Heart left ventricle (tissue), 16 donors: ENCODE results near the gene RABGGTA. TPM values are rescaled to one million over a fixed set of nuclear protein-coding genes. Genes with fewer than 3 reads are reported as not detected.

Source experiments
- ATAC-seq, 4 donors: fragments of 200-7000 bp; cut with Tn5 transposase; one replicate each; pipeline ENCODE4 v1.9.1; 2020 to 2022; ENCODE audit warnings: moderate library complexity in 4 of 4, mild to moderate bottlenecking in 3 of 4, moderate number of reproducible peaks in 1 of 4
- DNase-seq, 5 donors: peaks; one replicate each; pipeline ENCODE4 v3.0.0-alpha.2; 2020
- H3K27ac ChIP-seq, 12 donors: fragments of 200-600 bp; sonication (generic) in 4 of 12; one replicate each; pipeline versions ENCODE4 v1.5.0 to v1.8.0; 2016 to 2022; ENCODE audit warnings: mild to moderate bottlenecking in 2 of 12
- H3K27me3 ChIP-seq, 9 donors: fragments of 200-600 bp; sonication (generic) in 2 of 9; one replicate each; pipeline versions ENCODE4 v1.5.1 to v1.8.0; 2016 to 2022; ENCODE audit warnings: mild to moderate bottlenecking in 3 of 9
- H3K36me3 ChIP-seq, 9 donors: fragments of 200-600 bp; sonication (generic) in 2 of 9; one replicate each; pipeline versions ENCODE4 v1.5.0 to v1.8.0; 2018 to 2022; ENCODE audit warnings: mild to moderate bottlenecking in 2 of 9
- H3K4me1 ChIP-seq, 12 donors: fragments of 200-600 bp; sonication (generic) in 4 of 12; one replicate each; pipeline versions ENCODE4 v1.5.0 to v1.8.0; 2016 to 2022; ENCODE audit warnings: mild to moderate bottlenecking in 3 of 12
- H3K4me3 ChIP-seq, 12 donors: fragments of 200-600 bp; sonication (generic) in 4 of 12; one replicate each; pipeline versions ENCODE4 v1.5.0 to v1.8.0; 2017 to 2022; ENCODE audit warnings: mild to moderate bottlenecking in 9 of 12, moderate library complexity in 4 of 12
- H3K9me3 ChIP-seq, 12 donors: fragments of 200-600 bp; sonication (generic) in 4 of 12; one replicate each; pipeline versions ENCODE4 v1.5.0 to v1.8.0; 2016 to 2022; ENCODE audit warnings: mild to moderate bottlenecking in 1 of 12
- CTCF ChIP-seq, 12 donors: fragments of 200-600 bp; sonication (generic) in 4 of 12; IDR thresholded peaks; one replicate each; pipeline versions ENCODE4 v1.5.0 to v1.8.0; 2018 to 2022; ENCODE audit warnings: antibody characterized with exemption in 12 of 12, mild to moderate bottlenecking in 5 of 12
- POLR2A ChIP-seq, 2 donors: fragments of 450-650 bp; IDR thresholded peaks; one replicate each; pipeline ENCODE4 v1.6.1; 2017; ENCODE audit warnings: antibody characterized with exemption in 2 of 2, mild to moderate bottlenecking in 2 of 2, moderate library complexity in 2 of 2
- WGBS, 4 donors: extraction: QIAGEN DNeasy Blood & Tissue Kit in 2 of 4; methylation state at CpG; one replicate each; pipeline versions ENCODE4 v1.1.5 to v1.1.7; 2013 to 2018; 5-methylcytosine and 5-hydroxymethylcytosine counted together
- intact Hi-C, 10 donors: fragments of 100-400 bp; cut with DNase I; formaldehyde crosslinking; loops; one replicate each; pipeline versions ENCODE4 v1.11.1 to v1.14.2; 2022
- polyA plus RNA-seq, 2 donors: library from polyadenylated mRNA; stranded (reverse); fragments of 200-250 nt; gene quantifications; one replicate each; pipeline ENCODE4 v1.2.3, GENCODE V29; 2013
- total RNA-seq, 9 donors: library from RNA; depleted of rRNA in 2 of 9; stranded (reverse); fragments of >200 nt in 2 of 9; fragmentation: NEBNext Ultra II Directional in 3 of 9; extraction: Animal tissue kit (Norgen Biotek cat#: 25700) in 3 of 9; gene quantifications; one replicate each; pipeline versions ENCODE4 v1.1.0 to v1.2.4, GENCODE V29; 2016 to 2023
- donor health status: ischemic (EF 13 %, LVEDD 7.1; RV severe dilation, severe dysfunction).
- donor health status: healthy with polysubstance abuse.
- donor health status: DM: no; HTN: yes; CAD: no.
- donor health status: DM: no; HTN: no; CAD: no.
- donor health status: ischemic (EF 25% LVEDD 6.9; RV normal size, moderate dysfunction).
- donor health status: ischemic (EF 25% LVEDD 5.7; RV mildly dilated, moderate dysfunction).
- donor health status: healthy.
- donor health status: DM: yes; HTN: yes; CAD: no.
- donor health status: ischemic (EF 35%, LVEDD 5.7; RV mildly dilated, moderate dysfunction).
- donor health status: nonischemic (EF 11% LVEDD 7.7; RV severe dilation, severe dysfunction).
- donor health status: DM: yes; HTN: yes; CAD: no.
- donor health status: PGD.
- donor health status: ischemic (EF 29% LVEDD 5.4; RV normal size, mild dysfunction).
- donor health status: nonischemic (EF 23%, LVEDD 6.1; RV moderate dilation, normal function).

The RABGGTA gene
- total and polyA plus RNA-seq, 11 donors, result 18.8 to 33.1 (median 26.7) TPM

- peak overlapping the region in 10 of 12 donors; percentile 49 to 91 (median 60) for H3K27ac ChIP-seq
- H3K4me1 ChIP-seq, result peaks cover 7 to 80% (median 40%) of the 10 kb centered on the region in 12 donors
- peaks cover 0 to 27% (median 6%) of the 10 kb centered on the region in 9 donors for H3K27me3 ChIP-seq
- WGBS, 4 donors, result 27 to 43% (median 34%) methylated on average over 42 to 70 of the region's 70 CpGs
- TF ChIP-seq CTCF (IDR thresholded peaks at IDR 0.05) (peak in 11 of 12 donors; percentile 13 to 58 (median 33)), POLR2A (IDR thresholded peaks at IDR 0.05) (no peak)
- ATAC-seq, result peak in 3 of 4 donors; percentile 53 to 68 (median 59)
- DNase-seq, result peak in 3 of 5 donors; percentile 63 to 69 (median 68)
- H3K36me3 ChIP-seq, result peaks cover 0 to 24% (median 10%) of the 10 kb centered on the region in 9 donors
- no peaks in the 10 kb centered on the region for H3K9me3 ChIP-seq
- intact Hi-C loops, result no loop called here
- peak overlapping the region in 7 of 12 donors; percentile 1 to 70 (median 18) for H3K4me3 ChIP-seq
These were observed 44.6 kb upstream of the RABGGTA start for GRCh38 chr14:24315807-24316596.

- H3K9me3 ChIP-seq, result no peaks in the 10 kb centered on the region
- H3K4me3 ChIP-seq, result peak overlapping the region in 1 of 12 donors; percentile 70
- peak in 1 of 5 donors; percentile 24 for DNase-seq
- TF ChIP-seq CTCF (IDR thresholded peaks at IDR 0.05), result no peak
- no peak for TF ChIP-seq POLR2A (IDR thresholded peaks at IDR 0.05)
- H3K27me3 ChIP-seq, result peaks cover 0 to 27% (median 6%) of the 10 kb centered on the region in 9 donors
- H3K36me3 ChIP-seq, result peaks cover 0 to 18% (median 9%) of the 10 kb centered on the region in 9 donors
- H3K27ac ChIP-seq, result peak overlapping the region in 10 of 12 donors; percentile 49 to 91 (median 60)
- intact Hi-C loops, result no loop called here
- ATAC-seq, result peak in 1 of 4 donors; percentile 0
- 74 to 84% (median 76%) methylated on average over 8 to 10 of the region's 10 CpGs for WGBS, 4 donors
- peaks cover 9 to 87% (median 45%) of the 10 kb centered on the region in 12 donors for H3K4me1 ChIP-seq
These were observed 43.9 kb upstream of the RABGGTA start for GRCh38 chr14:24315243-24315806.

GRCh38 chr14:24314377-24315193 lies 43.2 kb upstream of the RABGGTA start:
- peak overlapping the region in 1 of 12 donors; percentile 70 for H3K4me3 ChIP-seq
- peaks cover 12 to 94% (median 53%) of the 10 kb centered on the region in 12 donors for H3K4me1 ChIP-seq
- DNase-seq (peak in 1 of 5 donors; percentile 36), ATAC-seq (no peak)
- 71 to 79% (median 74%) methylated on average over 5 of the region's 5 CpGs for WGBS, 4 donors
- H3K9me3 ChIP-seq, result no peaks in the 10 kb centered on the region
- peaks cover 0 to 27% (median 5%) of the 10 kb centered on the region in 9 donors for H3K27me3 ChIP-seq
- H3K36me3 ChIP-seq, result peaks cover 0 to 11% (median 5%) of the 10 kb centered on the region in 9 donors
- H3K27ac ChIP-seq, result peak overlapping the region in 5 of 12 donors; percentile 80 to 92 (median 89)
- intact Hi-C loops, result loop anchor here in 1 of 10 donors (5.0 kb wide), 1 partner anchor 123 kb away; no protein-coding TSS in a partner anchor
- TF ChIP-seq CTCF (IDR thresholded peaks at IDR 0.05) (no peak), POLR2A (IDR thresholded peaks at IDR 0.05) (no peak)
